ENCODE measurements around the gene MS4A6A.

DNA sequence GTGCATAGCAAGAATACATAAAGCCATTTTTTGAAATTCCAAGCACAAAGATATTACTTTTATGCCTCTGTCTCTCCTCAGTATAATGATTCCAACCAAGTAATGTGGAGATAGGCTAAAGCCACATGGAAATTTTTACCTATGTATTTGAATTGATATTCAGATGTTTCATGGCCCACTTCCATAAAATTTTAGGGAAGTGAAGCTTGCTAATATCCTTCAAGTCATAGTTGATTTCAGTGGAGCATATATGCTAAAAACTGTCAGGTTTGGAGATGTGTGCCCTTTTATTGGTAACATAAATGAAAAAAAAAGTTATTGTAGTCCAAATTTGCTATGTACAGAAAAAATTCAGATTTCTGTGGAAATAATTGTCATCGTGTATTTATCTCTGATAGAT is 47.8 kb upstream of the MS4A6A start:
- TF ChIP-seq, protein P1, sequence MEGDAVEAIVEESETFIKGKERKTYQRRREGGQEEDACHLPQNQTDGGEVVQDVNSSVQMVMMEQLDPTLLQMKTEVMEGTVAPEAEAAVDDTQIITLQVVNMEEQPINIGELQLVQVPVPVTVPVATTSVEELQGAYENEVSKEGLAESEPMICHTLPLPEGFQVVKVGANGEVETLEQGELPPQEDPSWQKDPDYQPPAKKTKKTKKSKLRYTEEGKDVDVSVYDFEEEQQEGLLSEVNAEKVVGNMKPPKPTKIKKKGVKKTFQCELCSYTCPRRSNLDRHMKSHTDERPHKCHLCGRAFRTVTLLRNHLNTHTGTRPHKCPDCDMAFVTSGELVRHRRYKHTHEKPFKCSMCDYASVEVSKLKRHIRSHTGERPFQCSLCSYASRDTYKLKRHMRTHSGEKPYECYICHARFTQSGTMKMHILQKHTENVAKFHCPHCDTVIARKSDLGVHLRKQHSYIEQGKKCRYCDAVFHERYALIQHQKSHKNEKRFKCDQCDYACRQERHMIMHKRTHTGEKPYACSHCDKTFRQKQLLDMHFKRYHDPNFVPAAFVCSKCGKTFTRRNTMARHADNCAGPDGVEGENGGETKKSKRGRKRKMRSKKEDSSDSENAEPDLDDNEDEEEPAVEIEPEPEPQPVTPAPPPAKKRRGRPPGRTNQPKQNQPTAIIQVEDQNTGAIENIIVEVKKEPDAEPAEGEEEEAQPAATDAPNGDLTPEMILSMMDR (IDR thresholded peaks at IDR 0.05), result no peak
- TF ChIP-seq POLR2AphosphoS5 (IDR thresholded peaks at IDR 0.05), result no peak
